HG02588 (cell line): ENCODE measurements around the gene FSTL5.

ENCODE experiments used
- ATAC-seq: cut with Tn5 transposase; IDR thresholded peaks from one replicate; pipeline ENCODE4 v1.9.1; 2021; ENCODE audit warnings: mild to moderate bottlenecking, moderate library complexity; ENCODE audit not compliant: unreplicated experiment

The FSTL5 gene

DNA sequence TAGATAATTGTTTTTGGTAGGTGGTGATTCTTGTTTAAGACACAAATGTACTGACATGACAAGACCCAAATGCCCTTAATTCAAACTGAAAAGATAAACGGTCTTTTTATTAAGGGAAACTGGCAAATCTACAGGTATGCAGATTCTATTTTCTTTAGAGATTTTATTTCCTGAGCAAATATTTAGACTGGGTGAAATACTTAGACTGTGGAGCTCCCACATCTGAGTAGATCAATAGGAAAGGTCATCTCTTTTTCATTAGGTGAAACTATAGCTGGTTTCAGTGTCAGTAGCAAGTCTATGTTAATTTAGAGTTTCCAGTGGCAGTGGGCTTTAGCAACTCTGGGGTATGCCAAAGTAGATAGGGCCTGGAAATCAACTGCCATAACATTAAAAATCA is 446.7 kb downstream of the FSTL5 start:
- ATAC-seq = no peak

- ATAC-seq = no peak
Observed at GRCh38 chr4:161714931-161715330, 448.9 kb downstream of the FSTL5 start.

DNA sequence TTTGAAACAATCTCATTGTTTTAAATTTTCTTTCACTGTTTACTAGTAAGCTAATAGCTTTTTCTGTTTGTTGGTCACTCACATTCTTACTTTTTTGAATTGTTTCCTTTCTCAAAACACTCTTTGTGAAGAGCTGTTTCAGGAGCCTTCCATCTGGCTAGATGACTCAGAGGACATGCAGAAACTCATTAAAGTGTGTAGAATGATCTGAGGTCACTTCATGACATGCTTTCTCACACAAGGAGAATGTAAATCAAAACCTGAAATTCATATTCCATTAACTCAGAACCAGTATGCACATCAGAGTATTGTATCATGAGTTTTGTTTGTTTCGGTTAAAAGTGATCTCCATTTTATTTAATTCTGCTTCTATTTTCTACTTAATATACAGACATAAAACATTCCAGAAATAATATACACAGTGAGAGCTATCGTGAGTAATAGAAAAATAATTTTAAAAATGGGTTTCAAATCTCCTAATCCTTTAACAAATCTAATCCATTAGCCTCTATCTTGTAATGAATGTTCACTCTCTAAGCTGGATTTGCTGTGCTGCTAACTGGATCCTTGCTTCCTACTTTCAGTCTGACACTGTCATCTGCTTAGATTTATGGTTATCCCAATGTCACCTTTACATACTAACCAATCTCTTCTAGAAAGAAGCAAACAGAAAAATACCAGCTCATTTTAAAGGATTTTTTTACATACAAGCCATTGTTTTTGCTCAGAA is 449.6 kb downstream of the FSTL5 start:
- ATAC-seq = no peak

- no peak for ATAC-seq
Observed at GRCh38 chr4:161704653-161705052, 459.1 kb downstream of the FSTL5 start.

- no peak for ATAC-seq
Observed at GRCh38 chr4:161704040-161704439, 459.8 kb downstream of the FSTL5 start.

- ATAC-seq = no peak
Observed at GRCh38 chr4:161702287-161702686, 461.5 kb downstream of the FSTL5 start.

DNA sequence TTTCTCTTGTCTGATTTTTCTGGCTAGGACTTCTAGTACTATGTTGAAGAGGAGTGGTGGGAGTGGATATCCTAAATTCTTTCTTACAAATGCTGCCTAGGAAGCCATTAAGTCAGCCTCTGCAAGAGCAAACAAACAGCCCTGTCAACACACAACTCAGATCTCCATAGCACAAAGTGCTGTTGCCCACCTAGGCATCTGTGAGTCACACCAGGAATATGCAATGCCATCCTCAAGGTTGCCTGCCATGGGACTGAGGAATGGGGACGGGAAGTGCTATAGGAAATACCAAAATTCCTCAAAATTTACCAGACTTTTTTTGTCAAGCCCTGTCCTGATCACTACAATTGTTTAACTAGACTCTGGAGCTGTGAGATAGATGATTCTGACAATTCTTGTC is 466.9 kb downstream of the FSTL5 start:
- ATAC-seq = no peak

- no peak for ATAC-seq
Observed at GRCh38 chr4:161680146-161680545, 483.7 kb downstream of the FSTL5 start.

DNA sequence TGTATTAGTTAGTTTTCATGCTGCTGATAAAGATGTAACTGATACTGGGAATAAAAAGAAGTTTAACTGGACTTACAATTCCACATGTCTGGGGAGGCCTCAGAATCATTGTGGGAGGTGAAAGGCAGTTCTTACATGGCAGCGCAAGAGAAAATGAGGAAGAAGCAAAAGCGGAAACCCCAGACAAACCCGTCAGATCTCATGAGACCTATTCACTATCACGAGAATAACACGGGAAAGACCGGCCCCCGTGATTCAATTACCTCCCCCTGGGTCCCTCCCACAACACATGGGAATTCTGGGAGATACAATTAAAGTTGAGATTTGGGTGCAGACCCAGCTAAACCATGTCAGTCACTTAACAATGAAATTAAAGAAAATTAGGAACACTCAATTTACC is 499.1 kb downstream of the FSTL5 start:
- ATAC-seq = no peak

DNA sequence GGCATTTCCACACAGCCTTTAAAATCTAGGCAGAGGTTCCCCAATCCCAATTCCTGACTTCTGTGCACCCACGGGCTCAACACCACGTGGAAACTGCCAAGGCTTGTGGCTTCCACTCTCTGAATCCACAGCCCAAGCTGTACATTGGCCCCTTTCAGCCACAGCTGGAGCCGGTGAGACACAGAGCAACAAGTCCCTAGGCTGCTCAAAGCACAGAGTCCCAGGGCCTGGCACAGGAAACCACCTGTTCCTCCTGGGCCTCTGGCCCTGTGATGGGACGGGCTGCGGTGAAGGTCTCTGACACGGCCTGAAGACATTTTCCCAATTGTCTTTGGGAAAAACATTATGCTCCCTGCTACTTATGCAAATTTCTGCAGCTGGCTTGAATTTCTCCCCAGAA is 500.0 kb downstream of the FSTL5 start:
- no peak for ATAC-seq

GRCh38 chr4:161658676-161659075 is 505.1 kb downstream of the FSTL5 start:
- ATAC-seq = no peak

DNA sequence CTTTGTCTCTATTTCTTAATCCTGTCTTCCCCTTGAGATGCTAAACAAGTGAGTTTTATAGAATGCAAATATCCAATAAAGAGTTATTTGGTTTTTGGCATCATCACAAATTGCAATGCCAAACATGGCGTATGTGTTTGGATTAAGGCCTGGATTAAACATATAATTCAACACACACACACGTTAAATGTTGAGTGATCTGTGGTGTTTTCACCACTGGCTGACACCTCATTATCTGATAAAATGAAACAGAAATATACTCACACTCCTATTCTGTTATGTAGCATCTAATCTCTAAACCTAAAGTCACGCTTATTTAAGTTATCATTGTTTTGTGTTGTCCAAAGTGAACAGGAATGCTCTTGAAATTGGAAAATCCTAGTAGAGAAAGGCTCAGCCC is 506.2 kb downstream of the FSTL5 start:
- no peak for ATAC-seq

- ATAC-seq = no peak
Observed at GRCh38 chr4:161656594-161656993, 507.2 kb downstream of the FSTL5 start.

GRCh38 chr4:161655148-161655547 is 508.7 kb downstream of the FSTL5 start:
- no peak for ATAC-seq

DNA sequence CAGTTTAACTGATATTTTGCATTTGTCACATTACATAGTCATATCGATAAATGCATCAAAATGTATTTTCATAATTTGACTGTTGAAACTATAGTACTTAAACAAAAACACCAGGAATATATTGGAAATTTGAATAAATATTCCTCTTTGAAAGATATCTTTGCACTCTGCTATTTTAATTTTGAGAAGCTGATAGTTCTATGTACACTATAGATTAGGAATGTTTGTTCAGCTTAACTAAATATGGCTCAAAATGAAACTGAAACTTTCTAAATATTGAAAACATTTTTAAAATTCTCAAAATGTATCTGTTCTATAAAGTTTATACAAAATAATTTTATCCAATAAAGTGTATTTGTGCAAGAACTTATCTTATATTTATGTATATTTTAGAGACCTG is 510.1 kb downstream of the FSTL5 start:
- ATAC-seq = no peak

- ATAC-seq = no peak
Observed at GRCh38 chr4:161651586-161651985, 512.2 kb downstream of the FSTL5 start.

GRCh38 chr4:161650812-161651211 is 513.0 kb downstream of the FSTL5 start:
- ATAC-seq = no peak

DNA sequence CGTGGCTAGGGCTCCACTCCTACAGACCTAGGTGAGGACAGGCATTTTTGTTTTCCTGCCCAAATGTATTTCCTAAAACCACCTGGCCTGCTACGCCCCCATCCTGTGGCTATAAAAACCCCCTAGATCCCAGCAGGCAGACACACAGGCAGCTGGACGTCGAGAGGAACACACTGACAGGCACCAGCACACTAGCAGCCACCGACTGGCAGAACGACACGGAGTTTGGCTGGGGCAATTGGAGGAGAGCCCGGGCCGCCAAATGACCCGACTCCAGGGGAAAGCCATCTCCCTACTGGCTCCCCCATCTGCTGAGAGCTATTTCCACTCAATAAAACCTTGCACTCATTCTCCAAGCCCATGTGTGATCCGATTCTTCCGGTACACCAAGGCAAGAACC is 516.0 kb downstream of the FSTL5 start:
- ATAC-seq = no peak

- no peak for ATAC-seq
Observed at GRCh38 chr4:161642708-161643107, 521.1 kb downstream of the FSTL5 start.

GRCh38 chr4:161629694-161630441 is 533.9 kb downstream of the FSTL5 start:
- ATAC-seq = no peak

DNA sequence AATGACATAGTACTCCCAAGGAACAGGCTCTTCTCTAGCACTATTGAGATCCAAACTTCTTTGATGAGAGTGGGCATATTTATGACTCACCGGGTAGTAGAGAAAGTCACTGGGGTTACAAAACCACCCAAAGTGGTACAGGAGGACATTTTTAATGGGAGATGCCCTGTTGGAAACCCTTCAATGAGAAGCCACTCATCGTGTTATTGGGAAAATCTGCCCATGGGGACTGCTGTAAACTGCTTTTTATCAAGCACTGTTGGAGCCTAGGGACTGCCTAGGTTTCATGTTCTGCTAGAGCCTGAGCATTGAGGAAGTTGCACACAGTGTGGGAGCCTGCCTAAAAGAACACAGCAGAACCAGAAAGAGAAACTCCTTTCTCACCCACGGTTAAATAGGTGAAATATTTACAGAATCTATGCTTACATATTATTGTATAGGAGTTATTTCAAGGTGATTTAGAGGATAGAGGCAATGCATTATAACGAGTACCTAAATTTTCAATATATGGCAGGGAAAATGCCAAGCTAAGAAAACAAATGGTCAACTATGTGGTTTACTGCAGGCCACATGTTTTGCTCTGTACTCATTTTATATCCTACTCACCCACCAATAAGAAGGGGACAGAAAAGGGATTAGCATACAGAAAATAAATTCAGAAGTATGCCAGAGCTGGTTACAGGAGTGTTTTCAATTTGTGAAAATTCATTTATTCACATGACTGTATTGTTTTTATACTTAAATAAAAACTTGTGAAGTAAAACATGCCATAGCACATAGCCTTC is 559.1 kb downstream of the FSTL5 start:
- peak; percentile 83 for ATAC-seq

GRCh38 chr4:161601011-161601410 is 562.8 kb downstream of the FSTL5 start:
- ATAC-seq = no peak
